ENCODE data around the gene TXNRD2. TPM values are rescaled to one million over a fixed set of nuclear protein-coding genes. Genes with fewer than 3 reads are reported as not detected.

Gene TXNRD2
- total RNA-seq, 1 donor from 2014 or later: 8.0 TPM

- no peak for DNase-seq
Observed at GRCh38 chr22:19862619-19863246, 78.9 kb downstream of the TXNRD2 start.

DNA sequence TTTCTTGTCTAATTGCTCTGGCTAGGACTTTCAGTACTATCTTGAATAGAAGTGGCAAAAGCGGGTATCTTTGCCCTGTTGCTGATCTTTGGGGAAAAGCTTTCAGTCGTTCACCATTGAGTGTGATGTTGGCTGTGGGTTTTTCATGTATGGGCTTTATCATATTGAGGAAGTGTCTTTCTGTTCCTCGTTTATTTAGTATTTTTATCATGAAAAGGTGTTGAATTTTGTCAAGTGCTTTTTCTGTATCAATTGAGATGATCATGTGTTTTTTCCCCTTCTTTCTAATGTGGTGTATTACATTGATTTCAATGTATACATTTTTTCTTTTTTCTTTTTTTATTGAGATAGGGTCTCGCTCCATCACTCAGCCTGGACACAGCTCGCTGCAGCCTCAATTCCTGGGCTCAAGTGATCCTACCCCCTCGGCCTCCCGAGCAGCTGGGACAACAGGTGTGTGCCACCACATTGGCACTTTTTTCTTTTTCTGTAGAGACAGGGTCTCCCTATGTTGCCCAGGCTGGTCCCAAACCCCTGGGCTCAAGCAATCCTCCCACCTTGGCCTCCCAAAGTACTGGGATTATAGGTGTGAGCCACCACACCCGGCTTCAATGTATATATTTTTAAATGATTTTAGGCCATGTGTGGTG is 81.6 kb downstream of the TXNRD2 start:
- no peak for DNase-seq

- no peak for DNase-seq
Observed at GRCh38 chr22:19857382-19857781, 84.2 kb downstream of the TXNRD2 start.

DNA sequence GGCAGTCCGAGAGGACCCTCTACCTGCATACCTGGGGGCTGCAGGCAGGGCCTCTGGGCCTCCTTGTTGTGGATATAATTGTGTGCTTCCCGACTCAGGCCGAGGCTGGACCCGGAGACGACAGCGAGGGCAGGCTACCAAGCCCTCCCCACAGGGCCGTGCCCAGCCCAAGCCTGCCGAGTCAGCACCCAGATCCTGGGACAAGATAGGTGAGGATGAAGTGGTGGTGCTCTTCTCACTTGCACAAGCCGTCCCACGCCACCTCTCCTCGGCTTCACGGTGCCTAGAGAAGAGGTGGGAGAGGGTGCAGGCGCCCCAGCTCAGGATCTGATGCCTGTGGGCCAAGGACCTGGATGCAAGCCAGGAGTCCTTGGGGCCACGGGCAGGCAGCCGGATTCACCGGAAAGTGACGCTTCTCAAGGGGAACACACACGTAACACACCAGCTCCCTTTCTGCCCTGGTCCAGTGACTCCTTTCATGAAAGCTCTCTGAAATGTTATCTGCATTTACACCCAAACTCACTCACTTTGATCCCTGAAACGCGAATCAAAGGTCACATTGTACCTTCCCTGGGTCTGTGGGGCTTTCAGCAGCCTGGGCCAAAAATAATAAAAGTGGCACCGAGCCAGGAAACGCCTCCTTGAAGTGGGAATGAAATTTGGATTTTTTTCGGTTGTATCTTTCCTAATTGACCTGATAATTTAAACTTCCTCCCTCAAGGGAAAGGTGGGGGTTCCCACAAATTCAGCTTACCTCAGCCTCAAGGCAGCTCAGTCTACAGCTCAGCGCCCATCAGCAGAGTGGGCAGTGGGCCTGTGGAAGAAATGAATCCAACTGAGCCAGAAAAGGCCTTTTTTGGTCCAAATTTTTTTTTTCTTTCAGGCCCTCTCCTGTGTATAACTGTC is 85.9 kb downstream of the TXNRD2 start:
- no peak for DNase-seq

- DNase-seq: peak; percentile 92
Observed at GRCh38 chr22:19854778-19855503, 86.7 kb downstream of the TXNRD2 start, which contains the start of the genes GNB1L and RTL10. TSS of gene GNB1L (minus strand) at chr22:19854874. CDS start at chr22:19821355, 33,519 bp downstream. TSS of gene RTL10 (minus strand) at chr22:19854874. CDS start at chr22:19852261, 2,613 bp downstream.

DNA sequence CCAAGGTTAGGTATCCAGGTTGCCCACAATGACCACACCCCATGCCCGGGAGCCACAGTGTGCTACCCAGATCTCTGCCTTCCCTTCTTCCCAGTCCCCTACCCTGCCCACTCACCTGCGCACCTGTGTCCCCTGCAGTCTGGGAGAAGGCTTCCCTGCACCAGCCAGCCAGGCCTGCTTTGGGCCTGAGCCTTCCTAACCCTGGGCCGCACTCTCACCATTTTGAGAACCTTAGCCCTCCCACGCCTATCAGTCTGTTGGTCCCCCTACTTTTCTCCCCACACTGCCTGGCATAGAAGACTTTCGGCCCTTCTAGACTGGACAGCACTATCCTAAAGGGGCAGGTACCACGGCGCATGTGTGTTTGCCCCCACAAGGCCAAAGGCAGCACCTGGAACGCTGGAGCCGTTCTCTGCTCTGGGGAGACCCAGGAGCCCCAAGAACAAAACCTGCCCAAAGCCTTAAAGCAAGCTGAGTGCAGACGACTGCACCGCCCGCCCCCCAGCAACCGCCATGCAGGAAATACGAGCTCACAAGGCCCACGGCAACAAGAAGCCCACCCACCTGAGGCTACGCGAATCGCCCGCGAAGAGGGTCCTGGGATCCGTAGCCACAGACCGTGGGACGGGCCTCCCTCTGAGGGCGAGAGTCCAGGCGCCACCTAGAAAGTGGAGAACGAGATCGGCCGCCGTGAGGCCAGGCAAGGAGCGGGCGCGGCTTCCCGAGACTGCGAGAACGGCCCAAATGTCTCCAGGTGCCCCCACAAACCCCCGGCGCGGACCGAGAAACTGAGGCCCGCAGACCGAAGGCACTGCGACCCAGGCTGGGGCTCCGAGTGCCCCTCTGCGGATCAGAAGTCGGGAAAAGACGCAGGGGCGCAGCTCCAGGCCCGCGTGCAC is 87.5 kb downstream of the TXNRD2 start:
- no peak for DNase-seq

DNA sequence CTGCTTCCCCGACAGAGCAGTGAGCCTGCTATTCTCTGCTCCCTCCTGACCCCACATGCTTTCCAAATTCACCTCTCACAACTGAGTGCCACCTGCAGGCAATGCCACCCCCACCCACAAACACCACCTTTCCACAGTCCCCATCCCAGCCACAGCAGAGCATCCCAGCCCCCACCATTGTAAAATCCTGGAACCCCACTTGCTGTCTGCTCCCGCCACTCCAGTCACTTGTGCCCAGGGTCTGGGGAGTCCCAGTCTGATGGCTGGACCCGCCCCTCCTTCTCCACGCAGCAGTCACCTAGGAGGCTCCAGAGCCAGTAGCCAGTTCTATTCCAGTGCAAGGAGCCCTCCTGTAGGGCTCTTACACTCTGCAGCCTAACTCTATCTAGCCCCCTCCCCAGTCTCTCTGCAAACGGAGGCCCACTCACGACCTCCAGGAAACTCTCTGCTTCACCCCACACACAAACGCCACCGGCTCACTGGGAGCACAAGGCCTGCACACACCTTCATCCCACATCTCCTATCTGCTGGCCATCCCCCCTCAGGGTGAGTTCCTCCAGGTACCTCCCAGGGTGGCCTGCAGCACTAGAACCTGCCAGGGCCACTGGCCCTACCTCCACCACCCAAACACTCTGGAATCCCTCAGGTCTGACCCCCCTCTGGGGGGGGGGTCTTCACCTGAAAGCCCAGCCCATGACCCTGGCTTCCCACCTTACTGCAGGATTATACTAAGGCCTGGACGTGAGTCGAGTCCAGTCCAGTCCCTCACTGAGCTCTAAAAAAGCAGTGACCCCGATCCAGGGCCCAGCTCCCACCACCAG is 88.3 kb downstream of the TXNRD2 start:
- no peak for DNase-seq

DNA sequence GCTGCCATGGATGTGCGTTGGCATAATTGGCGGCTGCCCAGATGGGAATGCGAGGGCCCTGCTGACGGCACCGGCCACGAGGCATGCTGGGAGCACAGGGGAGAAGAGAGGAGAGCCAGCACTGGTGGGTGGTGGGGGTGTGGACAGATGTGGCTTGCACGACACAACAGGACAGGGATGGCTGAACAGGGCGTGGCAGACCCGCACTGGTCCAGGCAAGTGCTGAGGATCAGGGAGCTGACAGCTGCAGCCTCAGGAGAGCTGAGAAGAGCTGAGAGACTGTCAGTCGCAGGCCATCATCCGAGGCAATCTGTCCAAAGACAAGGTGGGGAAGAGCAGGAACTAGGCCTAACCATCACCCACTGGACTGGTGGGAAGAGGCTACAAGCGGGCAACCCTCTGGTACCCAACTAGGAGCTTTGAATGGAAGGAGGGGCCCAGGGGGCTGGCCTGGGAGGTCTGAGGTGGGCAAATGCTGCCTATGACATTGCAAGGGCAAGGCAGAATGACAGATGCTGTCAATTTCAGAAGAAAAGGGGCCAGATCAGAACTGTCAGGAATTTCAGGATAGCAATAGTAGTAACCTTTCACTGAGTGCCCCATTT is 89.3 kb downstream of the TXNRD2 start:
- DNase-seq: no peak

DNA sequence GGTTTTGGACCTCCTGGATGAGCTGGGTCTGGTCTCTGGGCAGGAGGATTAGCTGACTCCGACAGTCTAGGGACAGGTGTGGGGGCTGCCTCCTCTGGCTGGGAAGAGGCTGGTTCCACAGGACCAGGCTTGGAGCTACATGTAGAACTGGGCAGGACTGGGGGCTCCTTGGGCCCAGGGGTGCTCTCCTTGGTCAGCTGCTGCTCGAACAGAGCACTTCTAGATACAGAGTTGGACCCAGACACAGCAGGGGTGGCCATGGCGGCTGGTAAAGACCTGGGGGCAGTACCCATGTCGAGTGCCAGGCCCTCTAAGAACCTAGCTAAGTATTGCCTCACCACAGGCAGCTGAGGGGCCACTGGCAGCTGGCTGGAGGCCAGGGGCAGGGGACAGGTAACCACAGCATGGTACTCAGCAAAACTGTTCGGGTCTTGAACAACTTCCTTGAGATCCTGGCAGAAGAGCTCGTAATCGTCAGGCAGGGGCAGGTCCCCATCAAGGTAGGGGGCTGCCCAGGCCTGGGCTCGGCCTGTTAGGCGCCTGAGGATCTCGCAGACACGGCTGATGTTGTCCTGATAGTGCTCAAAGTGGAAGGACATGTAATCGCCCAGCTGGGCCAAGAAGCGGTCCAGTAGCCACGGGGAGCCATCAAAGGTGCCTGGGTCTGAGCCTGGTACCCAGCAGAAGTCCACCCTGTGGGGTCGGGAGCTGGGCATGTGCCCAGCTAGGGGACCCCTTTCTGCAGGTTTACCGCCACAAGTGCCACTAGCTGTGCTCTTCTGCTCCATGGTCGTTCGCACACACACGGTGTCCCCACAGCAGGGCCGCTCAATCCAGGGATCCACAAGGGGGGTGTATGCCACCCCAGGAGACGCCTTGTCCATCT is 90.1 kb downstream of the TXNRD2 start:
- DNase-seq: no peak

- DNase-seq: no peak
Observed at GRCh38 chr22:19850763-19851109, 90.9 kb downstream of the TXNRD2 start.

DNA sequence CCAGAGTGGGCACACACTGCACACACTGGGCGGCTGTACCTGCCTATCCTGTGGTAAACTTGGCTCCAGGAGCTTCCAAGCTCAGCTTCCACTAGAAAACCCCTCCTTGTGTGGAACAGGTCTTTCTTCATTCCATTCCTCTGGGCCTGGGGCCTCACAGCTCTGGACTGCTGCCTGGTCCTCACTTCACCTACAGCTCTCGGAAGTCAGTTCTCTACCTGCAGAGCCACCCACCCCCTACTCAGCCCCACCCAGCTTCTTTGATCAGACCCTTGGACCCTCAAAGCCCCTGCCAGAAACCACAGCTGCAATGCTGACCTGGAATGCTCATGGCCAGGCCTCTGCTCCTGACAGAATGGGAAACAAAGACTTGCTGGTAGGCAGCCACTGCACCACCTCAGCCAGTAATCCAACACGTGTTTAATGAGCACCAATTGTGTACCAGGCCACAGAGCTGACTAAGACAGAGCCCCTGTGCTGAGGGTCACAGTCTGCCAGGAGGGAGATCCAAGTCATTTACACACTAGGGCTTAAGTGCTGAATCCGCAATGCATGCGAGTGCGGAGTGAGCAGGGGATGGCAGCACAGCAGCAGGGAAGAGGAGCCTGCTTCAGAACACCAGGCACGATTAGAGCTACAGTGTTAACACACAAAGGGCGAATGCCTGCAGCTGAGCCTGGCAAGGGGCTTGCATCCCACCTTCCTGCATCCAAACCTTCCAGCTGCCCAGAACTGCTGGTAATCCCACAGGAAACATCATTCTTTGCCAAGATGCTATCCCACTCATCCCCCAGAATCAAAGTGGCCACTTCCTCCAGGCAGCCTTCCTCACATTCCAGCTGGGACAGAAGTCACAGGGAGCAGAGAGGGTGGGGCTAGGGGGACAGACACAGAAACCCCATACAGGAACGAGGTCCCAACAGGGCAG is 91.5 kb downstream of the TXNRD2 start:
- DNase-seq: no peak

- DNase-seq: no peak
Observed at GRCh38 chr22:19848298-19849224, 93.1 kb downstream of the TXNRD2 start.

DNA sequence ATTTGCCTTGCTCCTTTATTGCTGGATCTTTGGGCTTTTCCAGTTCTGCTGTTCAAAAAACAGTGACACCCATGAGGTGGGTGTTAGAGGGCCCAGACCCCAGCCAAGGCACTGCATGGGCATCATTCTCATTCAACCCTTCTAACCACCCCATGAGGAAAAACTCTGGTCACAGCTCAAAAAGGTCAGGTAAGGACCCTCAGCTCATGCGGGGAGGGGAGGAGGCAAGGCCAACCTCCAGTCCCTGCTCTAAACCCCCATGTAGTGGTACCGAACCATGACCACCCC is 94.3 kb downstream of the TXNRD2 start:
- no peak for DNase-seq

- DNase-seq: no peak
Observed at GRCh38 chr22:19846620-19847344, 94.8 kb downstream of the TXNRD2 start.

DNA sequence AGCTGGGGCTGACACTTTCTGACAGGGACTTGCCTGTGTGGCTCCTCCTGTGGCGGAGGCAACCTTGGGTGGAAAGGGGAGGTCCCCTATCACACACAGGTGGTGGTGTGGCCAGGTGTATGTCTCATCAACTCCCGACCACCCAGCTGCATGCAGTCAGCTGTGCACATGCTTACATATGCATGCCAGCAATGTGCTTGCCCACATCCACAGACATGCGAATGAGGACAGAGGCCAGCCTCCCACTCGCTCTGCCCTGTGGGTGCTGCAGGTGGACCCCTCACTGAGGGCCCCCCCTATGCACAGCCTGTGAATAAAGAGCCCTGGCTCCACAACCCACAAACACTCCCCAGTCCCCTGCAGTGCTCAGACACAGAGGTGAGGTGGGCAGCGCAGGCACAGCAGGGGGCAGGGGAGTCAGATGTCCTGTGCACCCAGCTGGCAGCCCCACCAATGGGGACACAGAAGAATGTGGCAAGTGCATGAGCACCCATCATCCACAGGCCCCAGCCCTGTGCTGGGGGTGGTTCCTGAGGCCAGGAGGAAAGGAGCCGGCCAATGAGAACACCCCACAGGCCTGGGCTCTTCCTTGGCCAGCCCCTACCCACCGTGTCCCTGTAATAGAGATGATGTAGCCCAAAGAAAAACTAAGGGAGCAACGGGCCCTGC is 96.4 kb downstream of the TXNRD2 start:
- no peak for DNase-seq
